ENCODE measurements around the gene FOXP1.

- TF ChIP-seq CTCF (IDR thresholded peaks at IDR 0.05) (no peak), POLR2A (IDR thresholded peaks at IDR 0.05) (no peak)
Measured at GRCh38 chr3:71273453-71273852, 310.1 kb downstream of the FOXP1 start.

Measured in uterus (tissue), 2 donors.